ENCODE results near the gene ASIC1.
"Not testable (repeated sequence)": the region's sequence is repeated elsewhere in the genome, so short reads cannot be mapped to it uniquely, and the experiment has no call there.

The ASIC1 gene

GRCh38 chr12:50057000-50057841 is at the start of gene ASIC1:
ASIC1 (plus strand) TSS chr12:50057596; CDS start chr12:50058767, 1,171 bp downstream.
- DNase-seq: peak; percentile 20

- DNase-seq: no peak
Observed at GRCh38 chr12:50013361-50014147, 43.8 kb upstream of the ASIC1 start.

- DNase-seq: no peak
Observed at GRCh38 chr12:50014342-50014741, 43.1 kb upstream of the ASIC1 start.

GRCh38 chr12:50016501-50017475 is 40.6 kb upstream of the ASIC1 start:
- no peak for DNase-seq

GRCh38 chr12:50017641-50018040 is 39.8 kb upstream of the ASIC1 start:
- DNase-seq: no peak

GRCh38 chr12:50018154-50018553 is 39.2 kb upstream of the ASIC1 start:
- DNase-seq: no peak

GRCh38 chr12:50018968-50019367 is 38.4 kb upstream of the ASIC1 start:
- no peak for DNase-seq

- DNase-seq: no peak
Observed at GRCh38 chr12:50019524-50019923, 37.9 kb upstream of the ASIC1 start.

- DNase-seq: no peak
Observed at GRCh38 chr12:50021031-50021430, 36.4 kb upstream of the ASIC1 start.

GRCh38 chr12:50022903-50023302 is 34.5 kb upstream of the ASIC1 start:
- no peak for DNase-seq

GRCh38 chr12:50024227-50024626 is 33.2 kb upstream of the ASIC1 start:
- no peak for DNase-seq

- DNase-seq: no peak
Observed at GRCh38 chr12:50024805-50025186, 32.6 kb upstream of the ASIC1 start.

GRCh38 chr12:50025187-50026059 is 32.0 kb upstream of the ASIC1 start, which contains the start of gene RACGAP1:
RACGAP1 (minus strand) TSS chr12:50025494; CDS start chr12:50016715, 8,779 bp downstream.
- DNase-seq: peak; percentile 98

GRCh38 chr12:50026691-50027090 is 30.7 kb upstream of the ASIC1 start:
- no peak for DNase-seq

GRCh38 chr12:50030449-50030848 is 26.9 kb upstream of the ASIC1 start:
- DNase-seq: not testable (repeated sequence)

- DNase-seq: no peak
Observed at GRCh38 chr12:50032515-50032853, 24.9 kb upstream of the ASIC1 start.

GRCh38 chr12:50032854-50033581 is 24.4 kb upstream of the ASIC1 start:
- no peak for DNase-seq

- no peak for DNase-seq
Observed at GRCh38 chr12:50038336-50038735, 19.1 kb upstream of the ASIC1 start.

- peak; percentile 52 for DNase-seq
Observed at GRCh38 chr12:50039151-50039835, 18.1 kb upstream of the ASIC1 start.

- DNase-seq: no peak
Observed at GRCh38 chr12:50040657-50041056, 16.7 kb upstream of the ASIC1 start.

Measured in KG1 (cell line).